ENCODE data around the gene IKBKE.

The IKBKE gene

DNA sequence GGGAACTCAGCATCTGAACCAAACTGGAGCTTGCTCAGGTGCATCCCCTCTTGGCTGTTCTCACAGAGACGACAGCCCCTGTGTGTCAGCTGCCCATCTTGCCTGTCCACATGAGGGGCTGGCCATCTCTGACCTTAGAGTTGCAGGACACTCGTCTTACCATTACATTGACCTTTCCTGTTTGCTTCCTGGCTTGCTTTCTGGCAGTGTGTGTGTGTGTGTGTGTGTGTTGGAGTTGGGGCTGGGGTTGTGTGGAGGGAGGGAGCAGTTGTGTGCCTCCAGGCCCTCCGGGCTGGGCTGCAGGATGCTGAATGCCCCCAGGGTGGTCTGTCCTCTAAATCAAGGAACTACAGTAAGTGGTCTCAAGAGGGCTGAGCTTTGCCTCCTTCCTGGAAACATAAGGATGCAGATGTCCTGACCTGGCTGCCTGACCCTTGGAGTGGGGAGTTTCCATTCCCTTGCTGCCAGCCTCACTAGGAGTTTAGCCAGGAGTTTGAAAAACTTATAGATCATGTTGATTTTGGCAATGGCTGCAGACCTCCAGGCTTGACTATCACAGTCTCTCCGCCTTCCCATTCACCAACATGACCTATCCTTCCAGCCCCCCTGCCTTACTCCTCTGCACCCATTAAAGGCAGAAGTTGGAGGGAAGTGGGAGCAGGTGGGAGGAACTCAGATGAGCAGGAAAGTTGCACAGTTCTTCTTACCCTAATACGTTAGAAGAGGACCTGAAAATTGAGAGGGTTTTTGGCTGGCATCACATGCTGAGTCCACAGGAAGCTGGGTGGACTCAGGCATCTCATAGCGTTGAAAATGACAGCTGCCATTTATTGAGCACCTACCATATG lies 56.0 kb downstream of the IKBKE start:
- TF ChIP-seq GATA1 (IDR thresholded peaks at IDR 0.05; ENCODE audit: low read depth, low read length) (no peak), POLR2A (IDR thresholded peaks at IDR 0.05; ENCODE audit: low read length) (no peak)
- no peak for DNase-seq

- TF ChIP-seq GATA1 (IDR thresholded peaks at IDR 0.05; ENCODE audit: low read depth, low read length): no peak
- TF ChIP-seq POLR2A (IDR thresholded peaks at IDR 0.05; ENCODE audit: low read length): no peak
Observed at GRCh38 chr1:206529425-206529824, 59.1 kb downstream of the IKBKE start.

GRCh38 chr1:206532368-206532767 lies 62.1 kb downstream of the IKBKE start:
- TF ChIP-seq GATA1 (IDR thresholded peaks at IDR 0.05; ENCODE audit: low read depth, low read length): no peak
- TF ChIP-seq POLR2A (IDR thresholded peaks at IDR 0.05; ENCODE audit: low read length): no peak
- no peak for DNase-seq

More at GRCh38 chr1:206529425-206529824, 59.1 kb downstream of the IKBKE start:
- no peak for DNase-seq

GRCh38 chr1:206534552-206534951 lies 64.3 kb downstream of the IKBKE start:
- no peak for TF ChIP-seq POLR2A (IDR thresholded peaks at IDR 0.05; ENCODE audit: low read length)
- no peak for TF ChIP-seq GATA1 (IDR thresholded peaks at IDR 0.05; ENCODE audit: low read depth, low read length)
- DNase-seq: no peak

DNA sequence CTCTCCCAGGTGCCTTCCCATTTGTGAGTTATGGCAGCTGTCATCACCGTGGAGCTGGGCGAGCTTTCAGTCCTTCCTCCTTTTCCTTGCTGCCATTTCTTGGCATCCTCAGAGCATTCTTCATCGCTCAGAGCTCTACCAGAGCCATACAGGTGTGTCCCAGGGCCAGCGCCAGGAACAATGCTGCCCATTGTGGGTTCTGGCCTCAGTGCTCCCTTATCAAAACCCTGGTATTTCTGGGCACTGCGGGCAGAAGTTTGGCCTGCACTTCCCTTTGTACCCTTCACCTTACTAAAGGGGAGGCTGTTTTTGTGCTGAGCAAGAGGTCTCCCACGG lies 65.5 kb downstream of the IKBKE start:
- no peak for DNase-seq
- TF ChIP-seq POLR2A (IDR thresholded peaks at IDR 0.05; ENCODE audit: low read length) (no peak), GATA1 (IDR thresholded peaks at IDR 0.05; ENCODE audit: low read depth, low read length) (no peak)

DNA sequence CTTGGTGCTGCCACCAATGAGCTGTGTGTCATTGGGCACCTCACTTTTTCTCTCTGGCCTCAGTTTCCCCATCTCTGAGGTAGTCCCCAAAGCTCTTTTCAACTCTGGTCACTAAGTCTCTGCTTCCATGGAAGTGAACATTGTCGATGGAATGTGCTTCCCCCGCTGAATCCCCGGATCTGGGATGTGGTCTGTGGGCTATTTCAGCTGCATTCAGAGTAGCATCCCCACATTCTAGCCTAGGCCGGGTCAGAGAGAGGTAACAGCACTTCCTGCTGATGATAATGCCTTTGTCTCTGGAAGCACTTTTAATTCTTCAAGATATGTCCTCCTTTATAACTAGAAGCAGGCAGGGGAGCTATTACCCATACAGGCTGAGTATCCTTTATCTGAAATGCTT lies 66.9 kb downstream of the IKBKE start:
- TF ChIP-seq POLR2A (IDR thresholded peaks at IDR 0.05; ENCODE audit: low read length): no peak
- no peak for TF ChIP-seq GATA1 (IDR thresholded peaks at IDR 0.05; ENCODE audit: low read depth, low read length)
- DNase-seq: no peak

DNA sequence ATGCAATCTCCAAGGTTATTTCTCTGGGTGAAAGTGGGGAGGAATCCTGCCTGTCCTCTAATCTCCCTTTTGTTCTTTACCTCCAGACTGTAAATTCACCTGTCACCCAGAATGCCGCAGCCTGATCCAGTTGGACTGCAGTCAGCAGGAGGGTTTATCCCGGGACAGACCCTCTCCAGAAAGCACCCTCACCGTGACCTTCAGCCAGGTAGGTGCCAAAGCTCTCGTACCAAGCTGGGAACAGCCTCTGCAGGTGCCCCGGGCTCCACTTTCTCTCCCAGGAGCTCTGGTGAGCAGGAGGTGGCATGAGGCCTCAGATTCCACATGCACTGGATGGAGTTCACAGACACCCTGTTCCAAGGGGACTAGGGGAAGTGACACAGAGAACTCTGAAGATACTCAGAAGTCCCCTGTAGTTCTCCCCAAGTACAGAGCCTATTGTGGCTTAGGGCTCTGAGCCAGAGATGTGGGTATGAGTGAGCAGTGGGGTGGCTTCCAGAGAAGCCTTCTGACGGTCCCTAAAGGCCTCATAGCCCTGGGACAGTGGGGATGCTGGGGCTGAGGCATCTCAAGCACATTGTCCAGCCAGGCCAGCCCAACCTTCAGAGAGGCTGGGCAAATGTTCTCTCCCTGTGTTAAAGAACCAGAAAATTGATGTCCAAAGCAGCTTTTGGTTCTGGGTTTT lies 68.0 kb downstream of the IKBKE start:
- no peak for TF ChIP-seq GATA1 (IDR thresholded peaks at IDR 0.05; ENCODE audit: low read depth, low read length)
- no peak for TF ChIP-seq POLR2A (IDR thresholded peaks at IDR 0.05; ENCODE audit: low read length)
- no peak for DNase-seq

- TF ChIP-seq POLR2A (IDR thresholded peaks at IDR 0.05; ENCODE audit: low read length) (no peak), GATA1 (IDR thresholded peaks at IDR 0.05; ENCODE audit: low read depth, low read length) (no peak)
- no peak for DNase-seq
Observed at GRCh38 chr1:206538901-206539640, 68.8 kb downstream of the IKBKE start.

DNA sequence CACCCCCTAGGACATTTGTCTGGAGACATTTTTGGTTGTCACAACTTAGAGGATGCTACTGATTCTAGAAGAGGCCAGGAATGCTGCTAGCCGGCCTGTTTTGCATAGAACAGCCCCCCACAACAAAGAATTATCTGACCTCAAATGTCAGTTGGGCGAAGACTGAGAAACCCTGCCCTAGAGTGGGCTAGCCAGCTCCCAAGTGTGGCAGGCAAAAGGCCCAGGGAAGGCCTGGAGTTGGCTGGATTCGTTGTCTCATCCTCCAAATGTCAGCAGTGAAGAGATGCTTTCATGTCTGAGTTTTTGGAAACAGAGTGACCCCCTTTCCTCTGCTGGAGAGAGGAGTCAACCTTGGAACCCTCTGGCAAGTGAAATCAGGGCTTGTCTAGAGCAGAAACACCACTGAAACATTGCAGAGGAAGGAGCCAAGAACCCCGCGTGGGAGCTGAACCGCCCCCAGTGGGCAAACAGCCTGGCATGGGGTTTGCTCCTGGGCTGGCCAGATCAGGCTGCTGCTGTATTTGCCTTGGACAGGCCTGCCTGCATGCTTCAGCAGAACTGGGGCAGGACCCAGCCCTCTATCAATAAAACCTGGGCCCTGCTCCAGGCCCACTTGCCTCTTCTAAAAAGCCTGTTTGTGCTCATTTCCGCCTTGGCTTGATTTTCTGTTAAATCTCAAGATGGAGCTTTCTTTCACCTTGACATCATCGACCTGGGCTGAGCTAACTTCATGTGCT lies 69.9 kb downstream of the IKBKE start:
- no peak for TF ChIP-seq GATA1 (IDR thresholded peaks at IDR 0.05; ENCODE audit: low read depth, low read length)
- no peak for TF ChIP-seq POLR2A (IDR thresholded peaks at IDR 0.05; ENCODE audit: low read length)
- no peak for DNase-seq

GRCh38 chr1:206541236-206541833 lies 71.1 kb downstream of the IKBKE start:
- TF ChIP-seq GATA1 (IDR thresholded peaks at IDR 0.05; ENCODE audit: low read depth, low read length): no peak

DNA sequence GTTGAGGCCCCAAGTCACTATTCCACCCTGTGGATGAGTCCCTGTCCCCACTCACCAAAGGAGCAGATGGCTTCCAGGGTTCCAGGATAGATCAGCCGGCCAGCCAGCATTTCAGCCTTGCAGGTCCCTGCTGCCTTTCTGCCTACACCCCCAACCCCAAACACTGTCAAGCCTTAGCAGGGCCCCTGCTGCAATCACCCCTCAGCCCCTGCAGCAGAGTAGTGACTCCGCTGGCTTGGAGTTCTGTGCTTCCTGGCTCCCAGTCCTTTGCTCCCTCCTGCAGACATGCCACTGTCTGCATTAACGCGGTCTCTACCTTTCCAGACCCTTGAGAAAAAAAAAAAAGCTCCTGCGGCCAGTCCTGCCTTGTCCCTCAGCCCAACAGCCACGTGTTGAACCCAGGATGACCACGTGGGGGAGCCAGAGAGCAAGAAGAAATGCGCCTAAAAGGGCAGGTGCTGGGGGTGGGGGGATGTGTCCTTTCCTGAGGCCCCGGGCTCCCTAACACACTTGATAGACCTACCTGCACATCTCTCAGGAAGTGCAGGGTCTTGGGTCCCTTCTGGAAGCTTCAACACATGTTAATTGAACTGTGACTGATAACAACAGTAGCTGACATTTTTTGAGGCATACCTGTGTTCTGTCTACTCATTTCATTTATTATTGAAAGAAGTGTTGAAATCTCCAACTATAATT lies 74.4 kb downstream of the IKBKE start:
- DNase-seq: peak; percentile 59 to 77
- no peak for TF ChIP-seq POLR2A (IDR thresholded peaks at IDR 0.05; ENCODE audit: low read length)
- TF ChIP-seq GATA1 (IDR thresholded peaks at IDR 0.05; ENCODE audit: low read depth, low read length): no peak

More at GRCh38 chr1:206541236-206541833, 71.1 kb downstream of the IKBKE start:
- no peak for DNase-seq

- TF ChIP-seq GATA1 (IDR thresholded peaks at IDR 0.05; ENCODE audit: low read depth, low read length) (no peak), POLR2A (IDR thresholded peaks at IDR 0.05; ENCODE audit: low read length) (no peak)
- no peak for DNase-seq
Observed at GRCh38 chr1:206545351-206545750, 75.1 kb downstream of the IKBKE start.
